K562 (cell line): ENCODE data around the gene ATXN7. TPM values are rescaled to one million over a fixed set of nuclear protein-coding genes. Genes with fewer than 3 reads are reported as not detected.

Source experiments
- ATAC-seq: fragments of 200-7000 bp; cut with Tn5 transposase; 3 replicates; pipeline ENCODE4 v1.9.1; 2020; ENCODE audit warnings: moderate library complexity
- BruUV-seq: library from RNA; stranded (reverse); fragments of 400-500 nt; replicated peaks from 2 replicates; lab custom pipeline; 2021; lab: Mats Ljungman, UMichigan
- CTCF ChIA-PET: fragments of 300-600 bp; formaldehyde crosslinking; extraction: SDS; loops from one replicate; lab custom pipeline; 2021; ENCODE audit warnings: low intra/inter-chr PET ratio; lab: Yijun Ruan, JAX
- POLR2A ChIA-PET: fragments of 300-600, 350-650 bp; sonication (Branson Sonifier 250); formaldehyde crosslinking; extraction: SDS; loops from one replicate; lab custom pipeline; 2021; ENCODE audit warnings: antibody characterized with exemption, inconsistent platforms; lab: Yijun Ruan, JAX
- DNase-seq, 4 experiments: peaks; one replicate each; pipeline versions ENCODE4 v3.0.0 to v3.0.0-alpha.2; 2011 to 2018; ENCODE audit warnings: low spot score in 3 of 4, mixed read lengths in 3 of 4; ENCODE audit errors: extremely low read depth in 1 of 4
- FAIRE-seq: peaks from 2 replicates; lab custom pipeline; 2011; peaks lifted over from hg19 to GRCh38; lab: Jason Lieb, UNC
- H2AFZ ChIP-seq: 2 replicates; pipeline ENCODE4 v1.6.0; 2011; ENCODE audit warnings: low read depth, low read length, control low read depth, inconsistent platforms
- H3K27ac ChIP-seq: fragments of 200-600 bp; 3 replicates; pipeline ENCODE4 v1.8.0; 2011; ENCODE audit warnings: low read depth, mild to moderate bottlenecking, control low read depth, inconsistent platforms, low read length, moderate library complexity, mixed read lengths; ENCODE audit errors: extremely low read depth
- H3K27me3 ChIP-seq, 2 experiments: fragments of 300-600 bp in 1 of 2; 2 replicates in 1 of 2; 3 replicates in 1 of 2; pipeline versions ENCODE4 v1.6.0 to v1.8.0; 2011; ENCODE audit warnings: inconsistent platforms in 2 of 2, low read length in 2 of 2, mild to moderate bottlenecking in 1 of 2, mixed read lengths in 1 of 2, moderate library complexity in 1 of 2; ENCODE audit not compliant: control insufficient read depth in 2 of 2, insufficient read depth in 2 of 2
- H3K36me3 ChIP-seq: fragments of 300-600 bp; 3 replicates; pipeline ENCODE4 v1.8.0; 2011; ENCODE audit warnings: mild to moderate bottlenecking, low read length, inconsistent platforms; ENCODE audit not compliant: control insufficient read depth, insufficient read depth
- H3K4me1 ChIP-seq, 2 experiments: fragments of 200-600 bp in 1 of 2; replicated peaks in 1 of 2; 2 replicates in 1 of 2; 3 replicates in 1 of 2; pipeline versions ENCODE4 v1.5.1 to v1.8.0; 2011; ENCODE audit warnings: inconsistent platforms in 2 of 2, low read length in 2 of 2, mild to moderate bottlenecking in 1 of 2, mixed read lengths in 1 of 2, moderate library complexity in 1 of 2; ENCODE audit not compliant: control insufficient read depth in 2 of 2, insufficient read depth in 2 of 2
- H3K4me2 ChIP-seq: 2 replicates; pipeline ENCODE4 v1.6.1; 2011; ENCODE audit warnings: low read length, control low read depth, inconsistent platforms, mixed read lengths; ENCODE audit not compliant: insufficient read depth
- H3K4me3 ChIP-seq: fragments of 200-600 bp; sonication (generic), shearing (Covaris generic); 2 replicates; pipeline ENCODE4 v1.5.1; 2016; ENCODE audit warnings: control low read depth, inconsistent platforms
- H3K79me2 ChIP-seq: fragments of 200-600 bp; 3 replicates; pipeline ENCODE4 v1.8.0; 2011; ENCODE audit warnings: low read length, inconsistent platforms; ENCODE audit not compliant: control insufficient read depth, insufficient read depth
- H3K9ac ChIP-seq, 2 experiments: 2 replicates each; pipeline versions ENCODE4 v1.6.0 to v1.6.1; 2011; ENCODE audit warnings: low read depth in 2 of 2, low read length in 2 of 2, control low read depth in 1 of 2, inconsistent platforms in 1 of 2, mild to moderate bottlenecking in 1 of 2, mixed read lengths in 1 of 2; ENCODE audit not compliant: insufficient read depth in 1 of 2
- H3K9me1 ChIP-seq: one replicate; pipeline ENCODE4 v1.6.0; 2011; ENCODE audit warnings: inconsistent platforms, mild to moderate bottlenecking, low read length, moderate library complexity; ENCODE audit not compliant: control insufficient read depth, insufficient read depth
- H3K9me3 ChIP-seq: replicated peaks from 2 replicates; pipeline ENCODE4 v1.5.1; 2011; ENCODE audit warnings: low read depth, low read length, inconsistent platforms; ENCODE audit not compliant: control insufficient read depth, insufficient read depth
- H4K20me1 ChIP-seq: replicated peaks from 2 replicates; pipeline ENCODE4 v1.6.1; 2011; ENCODE audit warnings: low read length, inconsistent platforms, mixed read lengths; ENCODE audit not compliant: control insufficient read depth, insufficient read depth
- ARNT ChIP-seq, 2 experiments: fragments of 450-650 bp; IDR thresholded peaks; 2 replicates each; pipeline ENCODE4 v1.6.1; 2016; ENCODE audit warnings: mild to moderate bottlenecking in 1 of 2
- ATF7 ChIP-seq: fragments of 450-650 bp; IDR thresholded peaks from 2 replicates; pipeline ENCODE4 v1.7.1; 2014; ENCODE audit warnings: mild to moderate bottlenecking, moderate library complexity
- GABPB2 ChIP-seq: fragments of 250-450 bp; sonication (Bioruptor Pico); conservative IDR thresholded peaks from 2 replicates; pipeline ENCODE4 v1.5.1; 2021; ENCODE audit warnings: mild to moderate bottlenecking
- HMGN3 ChIP-seq: IDR thresholded peaks from 2 replicates; pipeline ENCODE4 v1.6.1; 2011; ENCODE audit warnings: borderline replicate concordance, low read depth, mild to moderate bottlenecking, mixed read lengths, low read length; ENCODE audit not compliant: insufficient read length; ENCODE audit errors: extremely low read depth
- MAFK ChIP-seq: IDR thresholded peaks from 2 replicates; pipeline ENCODE4 v1.6.1; 2011; ENCODE audit warnings: low read length, improper control_type of control experiment
- NFYB ChIP-seq: IDR thresholded peaks from 2 replicates; pipeline ENCODE4 v1.6.1; 2011; ENCODE audit warnings: mild to moderate bottlenecking, moderate library complexity; ENCODE audit not compliant: insufficient read length; ENCODE audit errors: extremely low read depth
- SMAD4 ChIP-seq: fragments of 250-450 bp; sonication (Bioruptor Pico); conservative IDR thresholded peaks from 2 replicates; pipeline ENCODE4 v1.8.0; 2021; ENCODE audit warnings: inconsistent platforms, mild to moderate bottlenecking, moderate library complexity
- SPI1 ChIP-seq: IDR thresholded peaks from 2 replicates; pipeline ENCODE4 v1.6.1; 2011; ENCODE audit warnings: low read depth, low read length, control low read depth, borderline replicate concordance
- SREBF1 ChIP-seq: fragments of 150-350 bp; IDR thresholded peaks from 2 replicates; pipeline ENCODE4 v1.6.1; 2014; ENCODE audit warnings: antibody characterized with exemption, low read depth, low read length, borderline replicate concordance
- ZNF197 ChIP-seq: fragments of 200-800 bp; sonication (Bioruptor generic); IDR thresholded peaks from 2 replicates; pipeline ENCODE4 v1.6.1; 2016; ENCODE audit warnings: low read depth, missing genetic modification characterization, missing compliant biosample characterization
- ZNF583 ChIP-seq: fragments of 250-450 bp; sonication (Bioruptor Pico); IDR thresholded peaks from 2 replicates; pipeline ENCODE4 v1.4.0; 2020
- ZNF764 ChIP-seq: fragments of 250-450 bp; sonication (Bioruptor Pico); IDR thresholded peaks from 2 replicates; pipeline ENCODE4 v1.4.0; 2020; ENCODE audit warnings: low read depth, mild to moderate bottlenecking, moderate library complexity
- ZNF830 ChIP-seq: fragments of 250-450 bp; sonication (Bioruptor Pico); IDR thresholded peaks from 2 replicates; pipeline ENCODE4 v1.5.0; 2021; ENCODE audit warnings: mild to moderate bottlenecking
- WGBS: fragments of 100-300 bp; shearing (Covaris generic); methylation state at CpG from one replicate; pipeline ENCODE4 v1.1.6; 2016; ENCODE audit warnings: low coverage, mixed read lengths; ENCODE audit not compliant: insufficient coverage; ENCODE audit errors: missing lambda C conversion rate; 5-methylcytosine and 5-hydroxymethylcytosine counted together
- in situ Hi-C: fragments of 300-500 bp; cut with MboI; formaldehyde crosslinking; loops from 4 replicates; pipeline ENCODE4 v1.15.0; 2018; ENCODE audit warnings: inconsistent platforms, mixed read lengths
- intact Hi-C: fragments of 100-400 bp; cut with micrococcal nuclease; formaldehyde crosslinking; loops from 2 replicates; pipeline ENCODE4 v1.14.2; 2022
- polyA plus RNA-seq, 8 experiments: library from polyadenylated mRNA; depleted of rRNA in 4 of 8; stranded (reverse) in 5 of 8; unstranded in 3 of 8; fragments of >200 nt; fragmentation: Nextera tagmentation in 2 of 8; fragmentation: Illumina TruSeq in 1 of 8; extraction: Ambion mirVana in 2 of 8; extraction: Trizol in 1 of 8; gene quantifications; 2 replicates each; pipeline versions ENCODE4 v1.2.1 to v1.2.3, GENCODE V29; 2011 to 2014; ENCODE audit warnings: inconsistent platforms in 1 of 8, missing spikeins in 1 of 8
- total RNA-seq, 7 experiments: library from RNA; depleted of rRNA in 6 of 7; stranded (reverse); fragments of >200 nt in 6 of 7; fragmentation: Illumina TruSeq in 2 of 7; extraction: Trizol in 2 of 7; gene quantifications; 2 replicates each; pipeline versions ENCODE4 v1.2.1 to v1.2.3, GENCODE V29; 2011 to 2021; ENCODE audit warnings: low replicate concordance in 1 of 7
- TF ChIP-seq, protein P1 (sequence below): fragments of 200-800 bp; sonication (Bioruptor generic); IDR thresholded peaks from 2 replicates; pipeline ENCODE4 v1.6.1; 2017; ENCODE audit warnings: missing genetic modification characterization, missing compliant biosample characterization
- TF ChIP-seq, protein P2 (sequence below): fragments of 250-450 bp; sonication (Bioruptor Pico); IDR thresholded peaks from 2 replicates; pipeline ENCODE4 v1.5.0; 2021; ENCODE audit warnings: mild to moderate bottlenecking, borderline replicate concordance

ATXN7 gene
- total and polyA plus RNA-seq, 9 of the 15 experiments (the other 6 are each of a cell fraction or from before 2014, with no cell fraction given): 0.41 to 9.2 (median 6.7) TPM

DNA sequence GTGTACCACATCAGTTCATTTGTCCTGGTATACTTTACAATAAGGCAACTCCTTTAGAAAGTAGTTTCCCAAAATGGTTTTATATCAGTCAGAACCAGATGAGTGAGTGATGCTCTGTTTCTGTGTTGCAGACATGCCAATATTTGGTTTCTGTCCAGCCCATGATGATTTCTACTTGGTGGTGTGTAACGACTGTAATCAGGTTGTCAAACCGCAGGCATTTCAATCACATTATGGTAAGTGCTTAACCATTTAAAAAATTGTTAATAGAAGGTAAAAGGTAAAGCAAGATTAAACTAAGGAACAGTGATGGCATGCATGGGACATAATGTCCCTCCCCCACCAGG is 88.6 kb downstream of the ATXN7 start:
- no TSS peak for BruUV-seq
- H3K79me2 ChIP-seq: no peaks in the 10 kb centered on the region; the same call in 1 of the 3 replicates
- no peak overlapping the region for H3K4me2 ChIP-seq
- no peak overlapping the region for H3K27ac ChIP-seq
- DNase-seq (no peak), FAIRE-seq (no peak), ATAC-seq (no peak)
- H3K9ac ChIP-seq: no peak overlapping the region
- H3K9me3 ChIP-seq: no peaks in the 10 kb centered on the region
- no peaks in the 10 kb centered on the region for H4K20me1 ChIP-seq
- no peaks in the 10 kb centered on the region for H3K27me3 ChIP-seq
- 83% methylated on average over 2 of the region's 2 CpGs for WGBS
- H3K4me3 ChIP-seq: no peak overlapping the region
- intact Hi-C loops: no loop called here
- H3K4me1 ChIP-seq: no peaks in the 10 kb centered on the region; a peak in 1 of 5 replicates
- TF ChIP-seq ARNT (IDR thresholded peaks at IDR 0.05) (no peak), ZNF764 (CRISPR knock-in tag) (no peak), ZNF830 (CRISPR knock-in tag) (no peak), GABPB2 (no peak), ATF7 (no peak), SREBF1 (no peak), MAFK (no peak), ZNF197 (no peak), ZNF583 (no peak), HMGN3 (no peak), SPI1 (no peak), NFYB (no peak), SMAD4 (CRISPR knock-in tag) (no peak)
- TF ChIP-seq, protein P1, sequence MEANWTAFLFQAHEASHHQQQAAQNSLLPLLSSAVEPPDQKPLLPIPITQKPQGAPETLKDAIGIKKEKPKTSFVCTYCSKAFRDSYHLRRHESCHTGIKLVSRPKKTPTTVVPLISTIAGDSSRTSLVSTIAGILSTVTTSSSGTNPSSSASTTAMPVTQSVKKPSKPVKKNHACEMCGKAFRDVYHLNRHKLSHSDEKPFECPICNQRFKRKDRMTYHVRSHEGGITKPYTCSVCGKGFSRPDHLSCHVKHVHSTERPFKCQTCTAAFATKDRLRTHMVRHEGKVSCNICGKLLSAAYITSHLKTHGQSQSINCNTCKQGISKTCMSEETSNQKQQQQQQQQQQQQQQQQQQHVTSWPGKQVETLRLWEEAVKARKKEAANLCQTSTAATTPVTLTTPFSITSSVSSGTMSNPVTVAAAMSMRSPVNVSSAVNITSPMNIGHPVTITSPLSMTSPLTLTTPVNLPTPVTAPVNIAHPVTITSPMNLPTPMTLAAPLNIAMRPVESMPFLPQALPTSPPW: no peak
- TF ChIP-seq, protein P2, sequence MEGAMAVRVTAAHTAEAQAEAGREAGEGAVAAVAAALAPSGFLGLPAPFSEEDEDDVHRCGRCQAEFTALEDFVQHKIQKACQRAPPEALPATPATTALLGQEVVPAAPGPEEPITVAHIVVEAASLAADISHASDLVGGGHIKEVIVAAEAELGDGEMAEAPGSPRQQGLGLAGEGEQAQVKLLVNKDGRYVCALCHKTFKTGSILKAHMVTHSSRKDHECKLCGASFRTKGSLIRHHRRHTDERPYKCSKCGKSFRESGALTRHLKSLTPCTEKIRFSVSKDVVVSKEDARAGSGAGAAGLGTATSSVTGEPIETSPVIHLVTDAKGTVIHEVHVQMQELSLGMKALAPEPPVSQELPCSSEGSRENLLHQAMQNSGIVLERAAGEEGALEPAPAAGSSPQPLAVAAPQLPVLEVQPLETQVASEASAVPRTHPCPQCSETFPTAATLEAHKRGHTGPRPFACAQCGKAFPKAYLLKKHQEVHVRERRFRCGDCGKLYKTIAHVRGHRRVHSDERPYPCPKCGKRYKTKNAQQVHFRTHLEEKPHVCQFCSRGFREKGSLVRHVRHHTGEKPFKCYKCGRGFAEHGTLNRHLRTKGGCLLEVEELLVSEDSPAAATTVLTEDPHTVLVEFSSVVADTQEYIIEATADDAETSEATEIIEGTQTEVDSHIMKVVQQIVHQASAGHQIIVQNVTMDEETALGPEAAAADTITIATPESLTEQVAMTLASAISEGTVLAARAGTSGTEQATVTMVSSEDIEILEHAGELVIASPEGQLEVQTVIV (CRISPR knock-in tag): no peak
- CTCF ChIA-PET: no interaction called here
- H2AFZ ChIP-seq: no peak overlapping the region
- peaks cover 19% of the 10 kb centered on the region; the same call in 1 of the 3 replicates for H3K36me3 ChIP-seq
- in situ Hi-C loops: no loop called here
- POLR2A ChIA-PET: no interaction called here
- no peaks in the 10 kb centered on the region for H3K9me1 ChIP-seq
